AG04450 (cell line): ENCODE measurements around the gene GPR135. TPM values are rescaled to one million over a fixed set of nuclear protein-coding genes. Genes with fewer than 3 reads are reported as not detected.
A peak's percentile ranks its signal among the peaks of the same experiment; 100 is the strongest.

Experiments
- CTCF ChIA-PET: fragments of 300-600, 350-600 bp; formaldehyde crosslinking; extraction: SDS; loops from one replicate; lab custom pipeline; 2022; ENCODE audit warnings: antibody characterized with exemption, inconsistent platforms; lab: Charles Lee
- POLR2A ChIA-PET: fragments of 350-600 bp; formaldehyde crosslinking; extraction: SDS; loops from one replicate; lab custom pipeline; 2021; ENCODE audit warnings: antibody characterized with exemption, inconsistent platforms; lab: Yijun Ruan, JAX
- DNase-seq: peaks from one replicate; pipeline ENCODE4 v3.0.0-alpha.2; 2011; ENCODE audit warnings: low read depth, low spot score
- H3K27ac ChIP-seq: one replicate; pipeline ENCODE4 v1.5.1; 2012; ENCODE audit warnings: low read depth, low read length, control low read depth
- H3K27me3 ChIP-seq: one replicate; pipeline ENCODE4 v1.6.0; 2012; ENCODE audit warnings: low read length; ENCODE audit not compliant: control insufficient read depth, insufficient read depth
- H3K4me3 ChIP-seq: 2 replicates; pipeline ENCODE4 v1.5.1; 2011; ENCODE audit warnings: mild to moderate bottlenecking, low read depth, low read length, control low read depth
- H3K9me3 ChIP-seq: 2 replicates; pipeline ENCODE4 v1.5.1; 2012; ENCODE audit warnings: low read length; ENCODE audit not compliant: control insufficient read depth, insufficient read depth
- polyA plus RNA-seq: library from polyadenylated mRNA; depleted of rRNA; stranded (reverse); fragments of >200 nt; gene quantifications from 2 replicates; pipeline ENCODE4 v1.2.3, GENCODE V29; 2011
- TF ChIP-seq, protein P1 (sequence below): IDR thresholded peaks from 2 replicates; pipeline ENCODE4 v1.5.1; 2011; ENCODE audit warnings: low read depth, low read length, control low read depth, inconsistent platforms

GPR135 gene
- polyA plus RNA-seq, 1 experiment, result 2.4 TPM

DNA sequence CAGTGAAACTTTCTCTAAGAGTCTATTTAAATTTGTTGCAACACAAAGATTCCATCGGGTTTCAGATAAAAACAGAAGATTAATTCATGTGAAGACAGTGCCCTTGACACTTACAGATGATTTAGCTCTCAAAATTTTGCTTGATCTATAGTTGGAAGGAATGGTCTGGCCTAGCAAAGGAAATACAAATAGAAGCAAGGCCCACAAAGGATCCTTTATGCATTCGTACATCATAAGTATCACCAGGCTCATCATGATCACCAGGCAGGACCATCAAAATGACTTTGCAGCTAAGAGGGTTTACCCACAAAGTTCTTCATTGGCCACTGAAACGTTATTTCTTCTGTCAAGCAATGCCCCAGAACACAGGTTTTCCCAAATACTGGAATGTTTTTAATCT is 43.9 kb upstream of the GPR135 start:
- ChIA-PET POLR2A (no interaction called here), CTCF (interaction anchor here (0.8 to 5.3 kb wide), 5 partner anchors 61 to 675 kb away, joined by 3 to 169 read pairs (median 5); partner anchors contain the start of gene CCDC175)
- TF ChIP-seq, protein P1, sequence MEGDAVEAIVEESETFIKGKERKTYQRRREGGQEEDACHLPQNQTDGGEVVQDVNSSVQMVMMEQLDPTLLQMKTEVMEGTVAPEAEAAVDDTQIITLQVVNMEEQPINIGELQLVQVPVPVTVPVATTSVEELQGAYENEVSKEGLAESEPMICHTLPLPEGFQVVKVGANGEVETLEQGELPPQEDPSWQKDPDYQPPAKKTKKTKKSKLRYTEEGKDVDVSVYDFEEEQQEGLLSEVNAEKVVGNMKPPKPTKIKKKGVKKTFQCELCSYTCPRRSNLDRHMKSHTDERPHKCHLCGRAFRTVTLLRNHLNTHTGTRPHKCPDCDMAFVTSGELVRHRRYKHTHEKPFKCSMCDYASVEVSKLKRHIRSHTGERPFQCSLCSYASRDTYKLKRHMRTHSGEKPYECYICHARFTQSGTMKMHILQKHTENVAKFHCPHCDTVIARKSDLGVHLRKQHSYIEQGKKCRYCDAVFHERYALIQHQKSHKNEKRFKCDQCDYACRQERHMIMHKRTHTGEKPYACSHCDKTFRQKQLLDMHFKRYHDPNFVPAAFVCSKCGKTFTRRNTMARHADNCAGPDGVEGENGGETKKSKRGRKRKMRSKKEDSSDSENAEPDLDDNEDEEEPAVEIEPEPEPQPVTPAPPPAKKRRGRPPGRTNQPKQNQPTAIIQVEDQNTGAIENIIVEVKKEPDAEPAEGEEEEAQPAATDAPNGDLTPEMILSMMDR, result no peak
- H3K9me3 ChIP-seq, result no peaks in the 10 kb centered on the region
- no peak overlapping the region for H3K27ac ChIP-seq
- DNase-seq, result no peak
- no peak overlapping the region for H3K4me3 ChIP-seq
- no peaks in the 10 kb centered on the region for H3K27me3 ChIP-seq

DNA sequence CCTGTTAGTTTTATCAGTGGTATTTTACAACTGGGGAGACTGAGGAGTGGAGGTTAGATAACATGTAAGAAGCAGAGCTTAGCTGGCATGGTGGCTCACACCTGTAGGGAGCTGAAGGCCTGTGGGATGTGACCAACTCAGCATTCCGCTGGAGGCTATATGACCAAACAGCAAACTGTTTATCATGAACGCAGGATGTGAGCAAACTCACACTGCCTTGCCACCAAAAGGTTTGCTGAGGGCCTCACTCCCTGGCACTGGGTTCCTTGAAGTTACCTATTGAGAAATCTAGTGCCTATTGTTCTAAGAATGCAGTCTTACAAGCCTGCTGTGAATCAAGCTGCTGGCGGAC is 42.5 kb upstream of the GPR135 start:
- TF ChIP-seq, protein P1, result no peak
- CTCF ChIA-PET, result interaction anchor here (0.5 to 5.3 kb wide), 25 partner anchors 9 to 1571 kb away, joined by 3 to 169 read pairs (median 5); partner anchors contain the start of gene CCDC175
- Histone ChIP-seq H3K27ac (no peak overlapping the region), H3K4me3 (no peak overlapping the region), H3K9me3 (no peaks in the 10 kb centered on the region), H3K27me3 (no peaks in the 10 kb centered on the region)
- no peak for DNase-seq
- POLR2A ChIA-PET, result interaction anchor here (1.4 kb wide), 1 partner anchor 23 kb away, joined by 5 read pairs; the partner anchor contains the start of genes JKAMP and L3HYPDH

DNA sequence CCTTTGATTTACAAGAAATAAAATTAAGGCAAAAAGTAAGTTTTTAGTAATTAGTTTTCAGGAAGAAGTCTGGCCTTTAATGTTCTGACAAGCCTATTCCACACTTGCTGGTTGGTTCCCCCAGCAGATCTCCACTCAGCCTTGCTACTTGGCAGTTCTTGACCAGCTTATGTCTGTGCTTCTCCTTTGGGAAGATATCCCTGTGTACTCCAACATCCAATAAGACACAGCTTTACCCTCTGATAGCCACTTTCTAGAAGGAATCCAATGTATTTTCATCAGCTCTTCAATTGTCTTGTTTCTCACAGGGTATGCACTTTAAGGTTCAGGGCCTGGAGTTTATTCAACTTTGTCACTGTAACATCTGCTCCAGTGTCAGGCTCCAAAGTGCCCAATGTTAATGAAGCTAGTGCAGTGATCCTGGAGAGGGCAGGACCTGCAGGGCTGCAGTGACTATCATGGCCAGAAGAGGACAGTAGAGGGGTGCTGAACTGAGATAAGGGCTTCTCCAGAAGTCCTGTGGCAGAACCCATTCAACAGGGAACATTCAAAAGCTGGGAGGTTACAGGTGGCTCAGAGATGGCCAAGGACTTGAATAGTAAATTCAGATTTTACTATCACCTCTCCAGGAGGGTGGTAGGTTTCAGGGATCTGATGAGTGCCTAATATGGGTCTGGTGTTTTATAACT is 42.0 kb upstream of the GPR135 start:
- TF ChIP-seq, protein P1, result peak; percentile 99
- Histone ChIP-seq H3K9me3 (no peaks in the 10 kb centered on the region), H3K4me3 (no peak overlapping the region), H3K27ac (no peak overlapping the region), H3K27me3 (no peaks in the 10 kb centered on the region)
- ChIA-PET POLR2A (interaction anchor here (1.4 kb wide), 1 partner anchor 23 kb away, joined by 5 read pairs; the partner anchor contains the start of genes JKAMP and L3HYPDH), CTCF (interaction anchor here (0.5 to 5.3 kb wide), 30 partner anchors 9 to 1571 kb away, joined by 3 to 169 read pairs (median 5); partner anchors contain the start of gene CCDC175)
- peak; percentile 26 for DNase-seq

DNA sequence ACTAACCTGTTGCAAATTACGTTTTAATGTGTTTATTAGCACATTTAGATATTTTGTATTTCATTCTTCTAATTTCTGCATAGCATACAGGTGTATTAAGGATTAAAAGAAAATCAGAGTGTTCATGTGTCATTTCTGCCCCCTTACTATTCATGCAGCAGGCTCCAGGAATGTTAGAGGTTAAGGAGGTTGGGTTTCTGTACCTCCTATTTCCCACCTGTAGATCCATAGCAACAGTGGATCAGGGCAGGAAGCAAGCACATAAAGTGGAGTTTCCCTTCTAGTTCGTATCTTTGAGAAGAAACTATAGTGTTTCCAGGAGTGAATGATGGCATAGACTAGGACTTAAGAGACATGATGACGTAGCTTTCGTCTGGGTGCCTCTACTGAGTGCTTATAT is 38.1 kb upstream of the GPR135 start:
- DNase-seq, result no peak
- POLR2A ChIA-PET, result no interaction called here
- H3K9me3 ChIP-seq, result no peaks in the 10 kb centered on the region
- no peak overlapping the region for H3K27ac ChIP-seq
- H3K27me3 ChIP-seq, result no peaks in the 10 kb centered on the region
- no peak overlapping the region for H3K4me3 ChIP-seq
- TF ChIP-seq, protein P1, result no peak
- CTCF ChIA-PET, result interaction anchor here (1.1 to 3.6 kb wide), 2 partner anchors 9 to 74 kb away, joined by 3 to 32 read pairs; partner anchors contain the start of gene CCDC175

DNA sequence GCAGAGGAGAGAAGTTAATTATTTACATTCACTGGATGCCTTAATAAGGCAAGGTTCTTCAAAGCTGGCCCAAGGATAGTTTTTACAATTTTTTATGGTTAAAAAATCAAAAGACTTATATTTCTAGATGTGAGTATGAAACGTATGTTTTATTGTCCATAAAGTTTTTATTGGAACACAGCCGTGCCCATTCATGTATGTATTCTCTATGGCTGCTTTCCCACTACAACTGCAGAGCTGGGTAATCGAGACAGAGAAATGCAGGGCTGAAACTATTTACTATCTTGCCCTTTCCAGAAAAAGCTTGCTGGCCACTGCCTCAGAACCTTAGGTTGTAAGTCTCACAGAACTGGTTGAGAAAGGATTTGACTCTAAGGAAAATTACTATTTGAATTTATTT is 35.6 kb upstream of the GPR135 start:
- H3K9me3 ChIP-seq, result no peaks in the 10 kb centered on the region
- no peak for DNase-seq
- TF ChIP-seq, protein P1, result no peak
- H3K27me3 ChIP-seq, result no peaks in the 10 kb centered on the region
- no peak overlapping the region for H3K27ac ChIP-seq
- H3K4me3 ChIP-seq, result no peak overlapping the region
- POLR2A ChIA-PET, result no interaction called here
- CTCF ChIA-PET, result interaction anchor here (0.9 to 2.6 kb wide), 3 partner anchors 11 to 831 kb away, joined by 3 to 15 read pairs (median 4); partner anchors contain the start of gene CCDC175
